NCI-H82 treated with DMSO at 0.1 percent for 48 hours (cell line): ENCODE measurements around the gene STAT3.
A peak's percentile ranks its signal among the peaks of the same experiment; 100 is the strongest.

Experiments
- DNase-seq: peaks from one replicate; lab custom pipeline; 2025; ENCODE audit not compliant: unreplicated experiment; lab: John Stamatoyannopoulos, UW

STAT3 gene

DNA sequence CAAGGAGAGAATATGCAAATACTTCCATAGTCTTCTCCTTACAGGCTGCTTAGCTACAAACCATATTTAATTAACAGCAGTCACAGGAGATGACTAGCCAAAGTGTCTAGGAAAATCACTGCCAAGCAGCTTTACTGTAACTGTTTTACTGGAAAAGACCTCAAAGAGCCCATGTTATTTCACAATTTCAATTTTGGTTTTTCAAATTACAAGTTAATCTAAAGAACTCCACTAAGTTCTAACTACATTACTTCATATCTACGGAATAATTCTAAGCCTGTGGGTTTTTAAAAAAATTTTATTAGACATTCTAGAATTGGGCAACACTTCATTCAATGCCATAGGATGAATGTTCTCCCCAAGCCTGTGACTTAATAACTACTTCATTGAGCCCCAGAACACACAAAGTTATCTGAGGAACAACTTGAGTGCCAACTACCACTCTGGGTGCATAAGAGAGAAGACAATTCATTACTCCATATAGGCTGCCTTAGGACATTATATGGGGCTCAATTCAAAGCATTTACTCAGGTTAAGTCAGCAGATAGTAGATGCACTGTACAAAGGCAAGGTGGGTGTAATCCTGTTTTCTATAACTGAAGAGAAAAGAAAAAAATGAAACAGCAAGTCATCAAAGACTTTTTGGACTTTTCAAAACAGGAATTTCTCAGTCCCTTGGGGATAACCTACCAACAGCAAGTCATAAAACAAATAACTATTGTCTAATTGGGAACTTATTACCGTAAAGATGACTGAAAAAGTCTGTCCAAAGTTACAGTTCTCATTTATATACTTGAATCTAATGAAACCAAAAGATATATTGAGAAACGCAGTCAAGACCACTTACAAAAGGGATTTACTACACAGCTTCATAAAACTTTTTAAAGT lies 33.0 kb downstream of the STAT3 start:
- DNase-seq: no peak

DNA sequence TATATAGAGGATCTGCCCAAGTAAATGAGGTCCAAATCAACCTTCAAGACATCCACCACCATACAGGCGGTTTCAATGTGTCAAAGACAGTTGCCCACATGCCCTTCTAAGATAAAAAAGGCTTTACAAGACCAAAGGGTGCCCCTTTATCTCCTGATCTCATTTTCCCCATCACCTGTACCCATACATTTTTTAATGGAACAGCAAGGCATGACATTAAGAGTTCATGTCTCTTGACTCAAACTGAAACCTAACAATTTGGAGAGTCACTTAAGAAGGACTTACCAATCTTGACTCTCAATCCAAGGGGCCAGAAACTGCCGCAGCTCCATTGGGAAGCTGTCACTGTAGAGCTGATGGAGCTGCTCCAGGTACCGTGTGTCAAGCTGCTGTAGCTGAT lies 40.1 kb downstream of the STAT3 start:
- DNase-seq: no peak

- DNase-seq: no peak
Measured at GRCh38 chr17:42347606-42348005, 40.6 kb downstream of the STAT3 start.

- no peak for DNase-seq
Measured at GRCh38 chr17:42347198-42347597, 41.0 kb downstream of the STAT3 start.

DNA sequence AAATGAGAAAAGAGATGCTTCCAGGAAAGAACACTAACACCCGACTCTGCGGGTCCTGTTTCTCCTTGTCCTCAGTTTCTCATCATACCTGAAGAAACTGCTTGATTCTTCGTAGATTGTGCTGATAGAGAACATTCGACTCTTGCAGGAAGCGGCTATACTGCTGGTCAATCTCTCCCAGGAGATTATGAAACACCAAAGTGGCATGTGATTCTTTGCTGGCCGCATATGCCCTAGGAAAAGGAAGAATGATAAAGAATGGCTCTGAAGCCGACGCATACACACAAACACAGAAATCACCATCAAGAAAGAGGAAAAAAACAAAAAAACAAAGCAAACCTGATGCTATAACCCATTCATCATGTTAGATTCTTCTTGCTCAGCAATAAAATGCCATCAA lies 41.8 kb downstream of the STAT3 start:
- DNase-seq: no peak

- DNase-seq: no peak
Measured at GRCh38 chr17:42345396-42346073, 42.7 kb downstream of the STAT3 start.

DNA sequence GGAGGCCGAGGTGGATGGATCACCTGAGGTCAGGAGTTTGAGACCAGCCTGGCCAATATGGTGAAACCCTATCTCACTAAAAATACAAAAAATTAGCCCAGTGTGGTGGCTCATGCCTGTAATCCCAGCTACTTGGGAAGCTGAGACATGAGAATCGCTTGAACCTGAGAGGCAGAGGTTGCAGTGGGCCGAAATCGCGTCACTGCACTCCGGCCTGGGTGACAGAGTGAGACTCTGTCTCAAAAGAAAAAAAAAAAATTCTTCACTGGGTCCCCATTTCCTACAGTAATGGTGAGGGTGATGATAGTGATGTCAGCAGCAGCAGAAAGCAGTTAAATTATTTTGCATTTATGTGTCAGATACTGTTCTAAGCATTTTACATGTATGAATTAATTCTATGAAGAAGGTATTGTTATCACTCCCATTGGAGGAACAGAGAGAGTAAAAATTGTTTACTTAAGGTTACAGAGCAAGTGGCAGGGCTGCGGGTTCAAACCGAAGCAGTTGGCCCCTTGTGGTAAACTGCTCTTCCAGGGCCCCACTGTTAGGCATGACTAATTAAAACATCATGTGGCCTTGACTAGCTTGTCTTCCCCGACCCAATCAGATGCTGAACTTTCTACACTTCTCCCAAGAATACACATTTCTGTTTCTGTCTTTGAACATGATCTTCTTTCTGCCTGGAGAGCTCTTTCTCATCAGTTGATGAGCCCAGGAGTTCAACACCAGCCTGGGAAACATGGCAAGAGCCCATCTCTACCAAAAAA lies 45.8 kb downstream of the STAT3 start:
- DNase-seq: no peak

GRCh38 chr17:42341568-42341967 lies 46.7 kb downstream of the STAT3 start:
- DNase-seq: no peak

- DNase-seq: no peak
Measured at GRCh38 chr17:42340691-42341127, 47.5 kb downstream of the STAT3 start.

DNA sequence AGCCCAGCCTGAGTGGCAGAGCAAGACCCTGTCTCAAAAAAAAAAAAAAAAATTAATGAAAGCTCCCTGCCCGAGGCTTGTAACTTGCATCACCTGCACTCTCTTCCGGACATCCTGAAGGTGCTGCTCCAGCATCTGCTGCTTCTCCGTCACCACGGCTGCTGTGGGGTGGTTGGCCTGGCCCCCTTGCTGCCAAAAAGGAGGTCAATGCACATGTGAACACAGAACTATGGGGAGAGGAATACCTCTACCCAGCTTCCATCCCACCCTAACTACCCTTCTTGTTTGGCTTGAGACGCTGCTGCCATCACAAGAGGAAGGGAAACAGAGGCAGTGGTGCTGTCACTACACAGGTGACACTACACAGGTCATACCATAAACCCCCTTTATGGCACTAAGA lies 49.0 kb downstream of the STAT3 start:
- no peak for DNase-seq

- no peak for DNase-seq
Measured at GRCh38 chr17:42338427-42338985, 49.7 kb downstream of the STAT3 start.

DNA sequence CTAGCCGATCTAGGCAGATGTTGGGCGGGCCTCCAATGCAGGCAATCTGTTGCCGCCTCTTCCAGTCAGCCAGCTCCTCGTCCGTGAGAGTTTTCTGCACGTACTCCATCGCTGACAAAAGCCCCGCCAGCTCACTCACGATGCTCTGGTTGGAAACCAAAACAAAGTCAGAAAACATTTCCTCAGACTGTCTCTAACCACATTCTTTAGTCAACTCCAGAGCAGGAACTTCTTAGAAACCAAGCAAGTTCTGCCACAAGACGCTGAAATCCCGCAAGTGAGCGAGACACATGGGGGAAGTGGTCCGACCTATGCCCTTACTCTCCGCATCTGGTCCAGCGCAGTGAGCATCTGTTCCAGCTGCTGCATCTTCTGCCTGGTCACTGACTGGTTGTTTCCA lies 50.8 kb downstream of the STAT3 start:
- DNase-seq: no peak

- DNase-seq: no peak
Measured at GRCh38 chr17:42334677-42335076, 53.6 kb downstream of the STAT3 start.

GRCh38 chr17:42333053-42333452 lies 55.2 kb downstream of the STAT3 start:
- DNase-seq: no peak

GRCh38 chr17:42329025-42329976 lies 58.9 kb downstream of the STAT3 start:
- no peak for DNase-seq

DNA sequence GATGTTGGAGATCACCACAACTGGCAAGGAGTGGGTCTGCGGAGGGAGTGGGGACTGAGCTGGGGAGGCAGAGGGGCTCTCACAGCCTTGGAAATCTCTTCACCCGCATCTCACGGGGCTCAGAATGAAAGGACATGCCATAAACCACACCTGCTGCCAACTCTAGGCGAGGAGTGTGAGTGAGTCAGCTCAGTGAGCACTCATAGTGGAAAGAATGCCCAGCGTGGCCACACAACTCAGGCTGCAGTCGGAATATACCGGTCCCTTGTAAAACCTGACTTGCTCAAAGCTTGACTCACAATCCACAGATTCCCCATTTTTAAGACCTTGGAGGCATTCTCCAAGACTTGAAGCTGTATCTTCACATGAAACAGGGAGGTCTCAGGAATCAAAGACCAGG lies 63.2 kb downstream of the STAT3 start:
- no peak for DNase-seq

DNA sequence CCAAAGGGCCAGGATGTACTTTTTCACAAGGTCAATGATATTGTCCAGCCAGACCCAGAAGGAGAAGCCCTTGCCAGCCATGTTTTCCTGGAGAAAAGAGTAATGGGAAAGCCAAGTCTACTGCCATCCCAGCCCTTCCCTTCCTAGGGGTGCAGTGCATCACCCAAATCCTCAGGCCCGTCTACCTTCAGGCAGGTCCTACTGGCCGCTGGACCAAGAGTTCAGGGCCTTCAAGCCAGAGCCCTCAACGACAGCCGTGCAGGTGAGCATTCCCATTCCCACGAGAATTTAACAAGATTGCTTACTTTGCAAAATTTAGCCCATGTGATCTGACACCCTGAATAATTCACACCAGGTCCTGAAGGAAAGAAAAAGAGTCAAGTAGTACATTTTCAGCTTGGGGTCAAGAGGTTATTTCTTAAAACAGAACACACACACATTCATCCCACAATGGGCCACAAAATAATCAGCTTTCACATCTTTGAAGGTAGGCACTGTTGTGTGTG lies 64.9 kb downstream of the STAT3 start:
- no peak for DNase-seq

- DNase-seq: peak; percentile 83
Measured at GRCh38 chr17:42322382-42323267, 65.6 kb downstream of the STAT3 start.

- DNase-seq: peak; percentile 8
Measured at GRCh38 chr17:42321555-42321954, 66.7 kb downstream of the STAT3 start.
